B cell (primary cell): Measurements from ENCODE around the gene FAM72A. TPM values are rescaled to one million over a fixed set of nuclear protein-coding genes. Genes with fewer than 3 reads are reported as not detected.

Source experiments
- ATAC-seq: fragments of 200-7000 bp; cut with Tn5 transposase; one replicate; pipeline ENCODE4 v1.10.0; 2021; ENCODE audit warnings: low read depth, mild to moderate bottlenecking, moderate number of reproducible peaks, moderate library complexity
- CTCF ChIA-PET: fragments of 350-600 bp; sonication (Branson Sonifier 250); formaldehyde crosslinking; loops from one replicate; lab custom pipeline; 2021; ENCODE audit warnings: antibody characterized with exemption, inconsistent platforms; lab: Charles Lee
- POLR2A ChIA-PET: fragments of 350-600 bp; sonication (Branson Sonifier 250); formaldehyde crosslinking; loops from one replicate; lab custom pipeline; 2021; ENCODE audit warnings: antibody characterized with exemption; lab: Charles Lee
- DNase-seq: peaks from one replicate; pipeline ENCODE4 v3.0.0; 2013
- H2AFZ ChIP-seq: 2 replicates; pipeline ENCODE4 v1.6.1; 2012; ENCODE audit warnings: mild to moderate bottlenecking, low read depth, low read length; ENCODE audit not compliant: insufficient read depth, poor library complexity, severe bottlenecking
- H3K27ac ChIP-seq, 2 donors: 1 replicate in 1 of 2; 2 replicates in 1 of 2; pipeline ENCODE4 v1.5.1; 2012 to 2013; ENCODE audit warnings: low read length in 2 of 2, mild to moderate bottlenecking in 2 of 2, moderate library complexity in 1 of 2
- H3K27me3 ChIP-seq, 4 experiments: fragments of 200-600 bp in 1 of 4; sonication (generic) in 1 of 4; replicated peaks in 1 of 4; 1 replicate in 2 of 4; 2 replicates in 2 of 4; pipeline versions ENCODE4 v1.6.1 to v1.7.0; 2013 to 2016; ENCODE audit warnings: low read length in 3 of 4, mild to moderate bottlenecking in 2 of 4, mixed read lengths in 1 of 4, moderate library complexity in 1 of 4; ENCODE audit not compliant: insufficient read depth in 4 of 4, control insufficient read depth in 3 of 4; ENCODE audit errors: control extremely low read depth in 1 of 4
- H3K36me3 ChIP-seq, 2 experiments: replicated peaks in 1 of 2; 1 replicate in 1 of 2; 2 replicates in 1 of 2; pipeline versions ENCODE4 v1.6.1 to v1.7.1; 2013; ENCODE audit warnings: low read length in 1 of 2; ENCODE audit not compliant: insufficient read depth in 2 of 2, control insufficient read depth in 1 of 2; ENCODE audit errors: control extremely low read depth in 1 of 2, extremely low read depth in 1 of 2
- H3K4me1 ChIP-seq, 2 donors: fragments of 200-600 bp in 1 of 2; sonication (generic) in 1 of 2; 1 replicate in 1 of 2; 2 replicates in 1 of 2; pipeline versions ENCODE4 v1.5.1 to v1.6.1; 2013 to 2017; ENCODE audit warnings: low read length in 2 of 2; ENCODE audit not compliant: control insufficient read depth in 2 of 2, insufficient read depth in 2 of 2
- H3K4me2 ChIP-seq: replicated peaks from 2 replicates; pipeline ENCODE3; 2012; ENCODE audit warnings: mild to moderate bottlenecking, low read depth, low read length; ENCODE audit not compliant: poor library complexity, severe bottlenecking
- H3K4me3 ChIP-seq, 5 experiments: fragments of 200-600 bp in 1 of 5; sonication (generic) in 1 of 5; 1 replicate in 3 of 5; 2 replicates in 2 of 5; pipeline versions ENCODE4 v1.5.1 to v1.7.0; 2011 to 2016; ENCODE audit warnings: low read length in 4 of 5, mild to moderate bottlenecking in 4 of 5, low read depth in 2 of 5, control low read depth in 1 of 5, moderate library complexity in 1 of 5; ENCODE audit not compliant: insufficient read depth in 1 of 5; ENCODE audit errors: control extremely low read depth in 1 of 5, extremely low read depth in 1 of 5
- H3K79me2 ChIP-seq: fragments of 200-600 bp; sonication (generic); one replicate; pipeline ENCODE4 v1.6.0; 2016; ENCODE audit warnings: low read length; ENCODE audit not compliant: control insufficient read depth, insufficient read depth
- H3K9ac ChIP-seq: fragments of 200-600 bp; sonication (generic); 2 replicates; pipeline ENCODE4 v1.6.1; 2017; ENCODE audit warnings: mild to moderate bottlenecking, low read length, moderate library complexity
- H3K9me3 ChIP-seq, 3 donors: one replicate each; pipeline versions ENCODE4 v1.6.1 to v1.7.1; 2013; ENCODE audit warnings: low read length in 2 of 3; ENCODE audit not compliant: control insufficient read depth in 2 of 3, insufficient read depth in 1 of 3; ENCODE audit errors: control extremely low read depth in 1 of 3
- H4K20me1 ChIP-seq: 2 replicates; pipeline ENCODE4 v1.6.0; 2012; ENCODE audit warnings: mild to moderate bottlenecking, low read length; ENCODE audit not compliant: insufficient read depth, control insufficient read depth, poor library complexity, severe bottlenecking
- H3K27ac Mint-ChIP-seq: one replicate; pipeline ENCODE4 v1.8.0; 2021; ENCODE audit warnings: mixed read lengths
- H3K27me3 Mint-ChIP-seq: one replicate; pipeline ENCODE4 v1.8.0; 2021; ENCODE audit warnings: mixed read lengths
- H3K4me1 Mint-ChIP-seq: one replicate; pipeline ENCODE4 v1.8.0; 2021; ENCODE audit warnings: mixed read lengths
- H3K4me3 Mint-ChIP-seq: one replicate; pipeline ENCODE4 v1.8.0; 2021; ENCODE audit warnings: mixed read lengths
- H3K9me3 Mint-ChIP-seq: one replicate; pipeline ENCODE4 v1.8.0; 2022; ENCODE audit warnings: mixed read lengths; ENCODE audit not compliant: insufficient read depth
- CTCF ChIP-seq: fragments of 200-600 bp; IDR thresholded peaks from one replicate; pipeline ENCODE4 v1.8.0; 2022; ENCODE audit warnings: antibody characterized with exemption, mild to moderate bottlenecking
- EZH2 ChIP-seq: IDR thresholded peaks from 2 replicates; pipeline ENCODE4 v1.6.1; 2012; ENCODE audit warnings: borderline replicate concordance, low read depth, mild to moderate bottlenecking, moderate library complexity, low read length; ENCODE audit not compliant: insufficient read depth, poor library complexity, severe bottlenecking
- WGBS: methylation state at CpG from one replicate; pipeline ENCODE4 v1.1.5; 2013; ENCODE audit warnings: missing lambda C conversion rate; ENCODE audit not compliant: insufficient coverage; 5-methylcytosine and 5-hydroxymethylcytosine counted together
- intact Hi-C: fragments of 100-400 bp; cut with micrococcal nuclease; formaldehyde crosslinking; loops from one replicate; pipeline ENCODE4 v1.10.0; 2022
- polyA plus RNA-seq: library from polyadenylated mRNA; depleted of rRNA; stranded (reverse); fragments of >200 nt; gene quantifications from 2 replicates; pipeline ENCODE4 v1.2.3, GENCODE V29; 2012
- total RNA-seq, 2 donors: library from RNA; stranded (reverse); fragments of 120-200 nt in 1 of 2; gene quantifications; 1 replicate in 1 of 2; 2 replicates in 1 of 2; pipeline versions ENCODE4 v1.2.3 to v1.2.4, GENCODE V29; 2013 to 2022

Gene FAM72A
- total and polyA plus RNA-seq, 2 donors (not counting 1 experiment from before 2014, with no cell fraction given), result 1.7 to 1.8 TPM

- Mint-ChIP-seq H3K27me3 (peaks cover 42% of the 10 kb centered on the region), H3K9me3 (no peaks in the 10 kb centered on the region), H3K27ac (no peak overlapping the region), H3K4me1 (no peaks in the 10 kb centered on the region), H3K4me3 (no peak overlapping the region)
- Histone ChIP-seq H3K36me3 (no peaks in the 10 kb centered on the region), H3K9me3 (no peaks in the 10 kb centered on the region), H3K79me2 (no peaks in the 10 kb centered on the region), H2AFZ (no peak overlapping the region), H3K9ac (no peak overlapping the region), H3K4me3 (no peak overlapping the region), H3K27ac (no peak overlapping the region), H3K4me2 (no peak overlapping the region), H4K20me1 (no peaks in the 10 kb centered on the region), H3K27me3 (peaks cover 0 to 7% (median under 1%) of the 10 kb centered on the region in 4 experiments), H3K4me1 (no peaks in the 10 kb centered on the region)
- TF ChIP-seq EZH2, result no peak
- no peak for TF ChIP-seq CTCF
- CTCF ChIA-PET, result no interaction called here
- DNase-seq (no peak), ATAC-seq (no peak)
- WGBS, result 100% methylated on average over 1 of the region's 2 CpGs
- intact Hi-C loops, result no loop called here
- POLR2A ChIA-PET, result no interaction called here
Observed at GRCh38 chr1:206144605-206145004, 58.0 kb downstream of the FAM72A start.

- Histone ChIP-seq H4K20me1 (no peaks in the 10 kb centered on the region), H3K27ac (no peak overlapping the region), H3K9ac (no peak overlapping the region), H3K4me1 (no peaks in the 10 kb centered on the region), H3K4me3 (no peak overlapping the region), H3K79me2 (no peaks in the 10 kb centered on the region), H3K9me3 (no peaks in the 10 kb centered on the region), H3K36me3 (no peaks in the 10 kb centered on the region), H2AFZ (no peak overlapping the region), H3K4me2 (no peak overlapping the region), H3K27me3 (peaks cover 0 to 9% (median 5%) of the 10 kb centered on the region in 4 experiments)
- H3K27ac Mint-ChIP-seq, result no peak overlapping the region
- H3K4me1 Mint-ChIP-seq, result no peaks in the 10 kb centered on the region
- no peaks in the 10 kb centered on the region for H3K9me3 Mint-ChIP-seq
- ATAC-seq (no peak), DNase-seq (no peak)
- CTCF ChIA-PET, result no interaction called here
- 89% methylated on average over 13 of the region's 15 CpGs for WGBS
- no peak for TF ChIP-seq CTCF
- no peak for TF ChIP-seq EZH2
- peaks cover 48% of the 10 kb centered on the region for H3K27me3 Mint-ChIP-seq
- POLR2A ChIA-PET, result no interaction called here
- H3K4me3 Mint-ChIP-seq, result no peak overlapping the region
- intact Hi-C loops, result no loop called here
Observed at GRCh38 chr1:206143537-206144172, 59.0 kb downstream of the FAM72A start.
